GM18867 (cell line): ENCODE results near the gene SRP54.
"Not testable (repeated sequence)": the region's sequence is repeated elsewhere in the genome, so short reads cannot be mapped to it uniquely, and the experiment has no call there.

Experiments used
- ATAC-seq: cut with Tn5 transposase; IDR thresholded peaks from one replicate; pipeline ENCODE4 v1.9.1; 2021; ENCODE audit warnings: mild to moderate bottlenecking, moderate library complexity; ENCODE audit not compliant: unreplicated experiment

The SRP54 gene

GRCh38 chr14:35046048-35046750 lies 63.4 kb downstream of the SRP54 start, which contains the start of gene FAM177A1:
TSS of gene FAM177A1 (plus strand) at chr14:35046272. CDS start at chr14:35046464, 192 bp downstream.
- ATAC-seq, result peak; percentile 92

- ATAC-seq, result peak; percentile 26
Measured at GRCh38 chr14:35046751-35047536, 64.2 kb downstream of the SRP54 start.

- no peak for ATAC-seq
Measured at GRCh38 chr14:35047976-35048513, 65.3 kb downstream of the SRP54 start.

GRCh38 chr14:35050652-35051051 lies 67.9 kb downstream of the SRP54 start:
- ATAC-seq, result no peak

GRCh38 chr14:35051796-35052195 lies 69.0 kb downstream of the SRP54 start:
- ATAC-seq, result no peak

- no peak for ATAC-seq
Measured at GRCh38 chr14:35052637-35053036, 69.8 kb downstream of the SRP54 start.

- ATAC-seq, result not testable (repeated sequence)
Measured at GRCh38 chr14:35061113-35061791, 78.5 kb downstream of the SRP54 start.

- ATAC-seq, result not testable (repeated sequence)
Measured at GRCh38 chr14:35065731-35066130, 82.9 kb downstream of the SRP54 start.

- no peak for ATAC-seq
Measured at GRCh38 chr14:35068238-35069012, 85.6 kb downstream of the SRP54 start.

GRCh38 chr14:35072226-35072625 lies 89.4 kb downstream of the SRP54 start:
- no peak for ATAC-seq

- no peak for ATAC-seq
Measured at GRCh38 chr14:35073486-35073885, 90.7 kb downstream of the SRP54 start.

GRCh38 chr14:35078082-35078481 lies 95.3 kb downstream of the SRP54 start:
- no peak for ATAC-seq
